SK-N-SH (cell line): Measurements from ENCODE around the gene ZNF750. TPM values are rescaled to one million over a fixed set of nuclear protein-coding genes. Genes with fewer than 3 reads are reported as not detected.

Experiments
- CTCF ChIA-PET: fragments of 300-600, 350-600 bp; formaldehyde crosslinking; extraction: SDS; loops from one replicate; lab custom pipeline; 2021; lab: Yijun Ruan, JAX
- POLR2A ChIA-PET: fragments of 350-600 bp; sonication (Branson Sonifier 250); formaldehyde crosslinking; extraction: SDS; loops from one replicate; lab custom pipeline; 2020; ENCODE audit warnings: antibody characterized with exemption, inconsistent platforms; lab: Yijun Ruan, JAX
- DNase-seq: peaks from one replicate; pipeline ENCODE4 v3.0.0; 2012
- H2AFZ ChIP-seq: fragments of 200-600 bp; sonication (generic); 2 replicates; pipeline ENCODE4 v1.8.1; 2016; ENCODE audit warnings: antibody characterized with exemption, mild to moderate bottlenecking, low read depth
- H3F3A ChIP-seq: fragments of 200-600 bp; sonication (generic); replicated peaks from 2 replicates; pipeline ENCODE3; 2016; ENCODE audit warnings: antibody characterized with exemption, mild to moderate bottlenecking; ENCODE audit not compliant: insufficient read depth
- H3K27ac ChIP-seq, 2 experiments: fragments of 200-500 bp in 1 of 2; fragments of 200-600 bp in 1 of 2; sonication (Bioruptor generic) in 1 of 2; sonication (generic), shearing (Covaris generic) in 1 of 2; 2 replicates each; pipeline versions ENCODE4 v1.5.1 to v1.6.1; 2014 to 2016; ENCODE audit warnings: low read depth in 2 of 2, inconsistent platforms in 1 of 2, low read length in 1 of 2, mild to moderate bottlenecking in 1 of 2, mixed read lengths in 1 of 2
- H3K27me3 ChIP-seq: fragments of 200-600 bp; sonication (generic), shearing (Covaris generic); 2 replicates; pipeline ENCODE4 v1.6.1; 2016; ENCODE audit warnings: mixed run types; ENCODE audit not compliant: insufficient read depth
- H3K36me3 ChIP-seq, 2 experiments: fragments of 200-500 bp in 1 of 2; fragments of 200-600 bp in 1 of 2; sonication (Bioruptor generic) in 1 of 2; sonication (generic) in 1 of 2; replicated peaks in 1 of 2; 2 replicates each; pipeline versions ENCODE3 to v1.5.1; 2014 to 2016; ENCODE audit warnings: low read length in 1 of 2, mild to moderate bottlenecking in 1 of 2; ENCODE audit not compliant: insufficient read depth in 2 of 2, control insufficient read depth in 1 of 2
- H3K4me1 ChIP-seq, 2 experiments: fragments of 200-500 bp in 1 of 2; fragments of 200-600 bp in 1 of 2; sonication (Bioruptor generic) in 1 of 2; sonication (generic), shearing (Covaris generic) in 1 of 2; 2 replicates each; pipeline versions ENCODE4 v1.5.1 to v1.6.1; 2014 to 2016; ENCODE audit warnings: low read depth in 1 of 2, low read length in 1 of 2, mixed run types in 1 of 2; ENCODE audit not compliant: insufficient read depth in 2 of 2, control insufficient read depth in 1 of 2
- H3K4me2 ChIP-seq: fragments of 200-600 bp; sonication (generic), shearing (Covaris generic); 2 replicates; pipeline ENCODE4 v1.6.1; 2017; ENCODE audit warnings: mixed run types
- H3K4me3 ChIP-seq, 2 experiments: fragments of 200-500 bp in 1 of 2; fragments of 200-600 bp in 1 of 2; sonication (Bioruptor generic) in 1 of 2; sonication (generic), shearing (Covaris generic) in 1 of 2; 2 replicates each; pipeline versions ENCODE4 v1.5.1 to v1.8.1; 2014 to 2016; ENCODE audit warnings: low read depth in 2 of 2, inconsistent platforms in 1 of 2, low read length in 1 of 2, mild to moderate bottlenecking in 1 of 2, mixed read lengths in 1 of 2, moderate library complexity in 1 of 2
- H3K79me2 ChIP-seq: fragments of 200-600 bp; sonication (generic); 2 replicates; pipeline ENCODE4 v1.8.1; 2017; ENCODE audit warnings: mild to moderate bottlenecking; ENCODE audit not compliant: insufficient read depth
- H3K9ac ChIP-seq: fragments of 200-600 bp; sonication (generic); 2 replicates; pipeline ENCODE4 v1.6.1; 2017; ENCODE audit warnings: mixed run types
- H3K9me2 ChIP-seq: fragments of 200-600 bp; sonication (generic); 2 replicates; pipeline ENCODE4 v1.6.1; 2017; ENCODE audit warnings: mixed run types
- H3K9me3 ChIP-seq: fragments of 200-600 bp; sonication (generic); 2 replicates; pipeline ENCODE4 v1.6.1; 2017; ENCODE audit warnings: mixed run types, mild to moderate bottlenecking, moderate library complexity
- H4K20me1 ChIP-seq: fragments of 200-600 bp; sonication (generic); 2 replicates; pipeline ENCODE4 v1.6.1; 2017; ENCODE audit warnings: mild to moderate bottlenecking, mixed run types; ENCODE audit not compliant: insufficient read depth
- CHD2 ChIP-seq: fragments of 150-350 bp; IDR thresholded peaks from 2 replicates; pipeline ENCODE4 v1.6.1; 2018; ENCODE audit warnings: low read length; ENCODE audit not compliant: partially characterized antibody
- EZH2phosphoT487 ChIP-seq: fragments of 200-600 bp; sonication (generic); IDR thresholded peaks from 2 replicates; pipeline ENCODE4 v1.6.1; 2017; ENCODE audit warnings: low read depth, mixed run types, mild to moderate bottlenecking, antibody characterized with exemption, moderate library complexity, borderline replicate concordance
- GATA2 ChIP-seq: sonication (generic); formaldehyde crosslinking; IDR thresholded peaks from 2 replicates; pipeline ENCODE4 v1.5.0; 2020; ENCODE audit warnings: mild to moderate bottlenecking, missing genetic modification reagents
- JUND ChIP-seq: IDR thresholded peaks from 2 replicates; pipeline ENCODE4 v1.4.0; 2012
- NFIC ChIP-seq: IDR thresholded peaks from 2 replicates; pipeline ENCODE4 v1.4.0; 2012; ENCODE audit warnings: borderline replicate concordance
- NRF1 ChIP-seq: IDR thresholded peaks from 2 replicates; pipeline ENCODE4 v1.6.1; 2012; ENCODE audit warnings: low read depth, mild to moderate bottlenecking, low read length
- POLR2AphosphoS5 ChIP-seq: IDR thresholded peaks from 2 replicates; pipeline ENCODE4 v1.6.1; 2012; ENCODE audit warnings: low read depth, low read length
- RAD21 ChIP-seq: IDR thresholded peaks from 2 replicates; pipeline ENCODE4 v1.6.1; 2012; ENCODE audit warnings: mild to moderate bottlenecking, low read length
- RCOR1 ChIP-seq: fragments of 150-350 bp; IDR thresholded peaks from 2 replicates; pipeline ENCODE4 v1.6.1; 2017; ENCODE audit warnings: antibody characterized with exemption, low read length
- RFX5 ChIP-seq: IDR thresholded peaks from 2 replicates; pipeline ENCODE4 v1.6.1; 2012; ENCODE audit warnings: mild to moderate bottlenecking, improper control_type of control experiment, low read length
- SIN3A ChIP-seq: IDR thresholded peaks from 2 replicates; pipeline ENCODE4 v1.6.1; 2012; ENCODE audit warnings: low read depth, mild to moderate bottlenecking, low read length, moderate library complexity, borderline replicate concordance
- TCF12 ChIP-seq: IDR thresholded peaks from 2 replicates; pipeline ENCODE4 v1.4.0; 2012
- YY1 ChIP-seq: IDR thresholded peaks from 2 replicates; pipeline ENCODE4 v1.4.0; 2012; ENCODE audit warnings: low read depth, mild to moderate bottlenecking
- WGBS: methylation state at CpG from one replicate; pipeline ENCODE4 v1.1.6; 2017; ENCODE audit warnings: low lambda C conversion rate; 5-methylcytosine and 5-hydroxymethylcytosine counted together
- polyA plus RNA-seq, 3 experiments: library from polyadenylated mRNA; depleted of rRNA; stranded (reverse); fragments of >200 nt; gene quantifications; 2 replicates each; pipeline ENCODE4 v1.2.3, GENCODE V29; 2012
- TF ChIP-seq, protein P1 (sequence below): IDR thresholded peaks from 2 replicates; pipeline ENCODE4 v1.4.0; 2012; ENCODE audit warnings: low read depth
- TF ChIP-seq, protein P2 (sequence below): fragments of 200-600 bp; sonication (generic); IDR thresholded peaks from 2 replicates; pipeline ENCODE4 v1.6.1; 2017; ENCODE audit warnings: antibody characterized with exemption, mild to moderate bottlenecking, moderate library complexity
- TF ChIP-seq, protein P3 (sequence below): IDR thresholded peaks from 2 replicates; pipeline ENCODE4 v1.6.1; 2012; ENCODE audit warnings: mild to moderate bottlenecking, low read depth, low read length, moderate library complexity

Gene ZNF750
- polyA plus RNA-seq, 1 of the 3 experiments (the other 2 are of a cell fraction) = not detected

DNA sequence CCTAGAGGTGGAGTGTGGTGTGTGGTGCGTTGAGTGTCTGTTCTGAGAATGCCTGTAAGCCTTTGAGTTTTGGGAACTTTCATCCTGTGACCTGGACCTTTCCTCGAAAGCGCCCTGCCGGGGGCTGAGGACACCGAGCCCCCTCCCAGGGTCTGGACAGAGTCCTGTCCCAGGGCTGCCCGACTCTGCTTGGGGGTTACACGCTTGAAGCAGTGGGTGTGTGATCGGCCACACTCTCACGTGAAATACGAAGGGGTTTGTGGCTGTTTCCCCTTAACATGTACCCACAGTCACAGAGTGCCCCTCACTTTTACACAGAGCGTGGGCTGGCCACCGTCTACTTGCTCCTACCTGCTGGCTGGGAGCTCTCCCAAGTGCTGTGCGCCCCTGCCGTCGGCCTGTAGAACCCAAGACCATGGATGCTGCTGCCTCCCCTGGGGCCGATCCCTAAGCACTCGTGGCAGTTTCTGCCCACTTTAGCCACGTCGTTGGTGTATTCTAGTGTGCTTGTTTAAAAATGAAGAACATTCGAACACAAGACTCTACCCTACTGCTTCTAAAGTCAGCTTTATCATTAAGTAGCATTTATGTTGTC is 6.8 kb downstream of the ZNF750 start:
- Histone ChIP-seq H3K4me1 (peaks cover 3 to 11% of the 10 kb centered on the region in 2 experiments; a peak in 1 of 4 replicates), H3F3A (no peaks in the 10 kb centered on the region), H3K9me2 (no peaks in the 10 kb centered on the region), H4K20me1 (no peaks in the 10 kb centered on the region; the same call in 1 of the 2 replicates), H3K36me3 (peaks cover 10 to 19% of the 10 kb centered on the region in 2 experiments), H3K9me3 (no peaks in the 10 kb centered on the region), H3K4me2 (no peak overlapping the region), H3K79me2 (no peaks in the 10 kb centered on the region), H3K27ac (no peak overlapping the region), H2AFZ (no peak overlapping the region), H3K4me3 (no peak overlapping the region), H3K9ac (no peak overlapping the region), H3K27me3 (no peaks in the 10 kb centered on the region)
- DNase-seq = no peak
- CTCF ChIA-PET = interaction anchor here (0.6 to 2.3 kb wide), 4 partner anchors 24 to 244 kb away, joined by 3 to 5 read pairs (median 4); no protein-coding TSS in a partner anchor
- TF ChIP-seq NFIC = no peak
- 94% methylated on average over 20 of the region's 20 CpGs for WGBS
- POLR2A ChIA-PET = no interaction called here

DNA sequence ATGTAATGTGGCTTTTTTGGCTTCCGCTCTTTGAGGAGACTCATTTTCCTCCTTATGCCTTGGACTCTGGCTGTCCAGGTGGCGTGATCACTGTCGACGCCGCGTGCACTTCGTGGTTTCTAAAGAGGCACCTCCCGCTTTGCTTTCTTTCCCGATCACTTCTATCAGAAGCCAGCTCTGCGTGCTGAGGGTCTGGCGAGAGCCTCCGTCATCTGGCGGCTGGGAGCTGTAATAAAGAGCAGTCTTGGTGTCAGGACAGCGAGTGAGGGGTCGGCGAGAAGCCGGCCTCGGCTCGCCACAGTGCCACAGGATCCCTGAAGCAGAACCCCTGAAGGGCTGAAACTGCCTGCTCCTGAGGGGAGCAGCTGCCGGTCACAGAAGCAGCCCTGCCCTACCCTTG is 7.4 kb downstream of the ZNF750 start:
- WGBS = 94% methylated on average over 20 of the region's 20 CpGs
- no peak overlapping the region for H3K9ac ChIP-seq
- H3K9me2 ChIP-seq = no peaks in the 10 kb centered on the region
- no peak for TF ChIP-seq YY1
- no peak for TF ChIP-seq NFIC
- TF ChIP-seq, protein P1, sequence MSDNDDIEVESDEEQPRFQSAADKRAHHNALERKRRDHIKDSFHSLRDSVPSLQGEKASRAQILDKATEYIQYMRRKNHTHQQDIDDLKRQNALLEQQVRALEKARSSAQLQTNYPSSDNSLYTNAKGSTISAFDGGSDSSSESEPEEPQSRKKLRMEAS = no peak
- TF ChIP-seq GATA2 (CRISPR knock-in tag) = no peak
- DNase-seq = no peak
- H4K20me1 ChIP-seq = no peaks in the 10 kb centered on the region; the same call in 1 of the 2 replicates
- H3K27me3 ChIP-seq = no peaks in the 10 kb centered on the region
- no peak overlapping the region for H3K4me2 ChIP-seq
- ChIA-PET CTCF (interaction anchor here (1.1 to 1.3 kb wide), 2 partner anchors 44 to 244 kb away, joined by 3 to 4 read pairs; no protein-coding TSS in a partner anchor), POLR2A (no interaction called here)
- H3F3A ChIP-seq = no peaks in the 10 kb centered on the region
- H3K4me3 ChIP-seq = no peak overlapping the region
- no peak overlapping the region for H3K27ac ChIP-seq
- H2AFZ ChIP-seq = no peak overlapping the region
- no peaks in the 10 kb centered on the region for H3K9me3 ChIP-seq
- H3K36me3 ChIP-seq = peaks cover 6 to 21% of the 10 kb centered on the region in 2 experiments
- no peaks in the 10 kb centered on the region for H3K79me2 ChIP-seq
- H3K4me1 ChIP-seq = peaks cover 3 to 11% of the 10 kb centered on the region in 2 experiments; a peak in 1 of 4 replicates

DNA sequence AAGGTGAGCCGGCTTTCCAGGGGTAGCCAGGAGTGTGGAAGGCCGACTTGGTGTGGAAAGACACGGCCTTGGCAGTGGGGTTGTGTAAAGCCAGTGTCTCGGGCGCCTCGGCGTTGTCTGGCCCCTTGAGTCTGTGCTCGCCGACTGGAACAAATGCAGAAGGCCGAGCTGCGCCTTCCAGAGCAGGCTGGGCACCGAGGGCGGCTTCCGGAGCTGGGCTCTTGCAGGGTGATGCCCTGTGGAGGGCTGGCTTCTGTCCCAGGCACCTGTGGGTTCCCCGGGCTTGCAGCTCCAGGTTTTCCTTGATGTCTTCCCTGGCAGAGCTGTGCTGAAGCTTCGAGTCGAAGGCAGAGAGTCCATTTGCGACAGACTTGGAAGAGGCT is 8.0 kb downstream of the ZNF750 start:
- Histone ChIP-seq H3K4me3 (no peak overlapping the region), H3K27ac (no peak overlapping the region), H3K9me3 (no peaks in the 10 kb centered on the region), H3F3A (no peaks in the 10 kb centered on the region), H3K36me3 (peaks cover 6 to 21% of the 10 kb centered on the region in 2 experiments), H3K4me2 (no peak overlapping the region), H4K20me1 (no peaks in the 10 kb centered on the region; the same call in 1 of the 2 replicates), H3K9me2 (no peaks in the 10 kb centered on the region), H2AFZ (no peak overlapping the region), H3K27me3 (no peaks in the 10 kb centered on the region), H3K9ac (no peak overlapping the region), H3K4me1 (peaks cover 3 to 11% of the 10 kb centered on the region in 2 experiments; a peak in 1 of 4 replicates), H3K79me2 (no peaks in the 10 kb centered on the region)
- no peak for DNase-seq
- 99% methylated on average over 12 of the region's 18 CpGs for WGBS
- ChIA-PET POLR2A (no interaction called here), CTCF (interaction anchor here (1.1 to 1.3 kb wide), 2 partner anchors 45 to 245 kb away, joined by 3 to 4 read pairs; no protein-coding TSS in a partner anchor)
- TF ChIP-seq SIN3A = no peak
- no peak for TF ChIP-seq CHD2
- TF ChIP-seq POLR2AphosphoS5 = no peak
- TF ChIP-seq, protein P2, sequence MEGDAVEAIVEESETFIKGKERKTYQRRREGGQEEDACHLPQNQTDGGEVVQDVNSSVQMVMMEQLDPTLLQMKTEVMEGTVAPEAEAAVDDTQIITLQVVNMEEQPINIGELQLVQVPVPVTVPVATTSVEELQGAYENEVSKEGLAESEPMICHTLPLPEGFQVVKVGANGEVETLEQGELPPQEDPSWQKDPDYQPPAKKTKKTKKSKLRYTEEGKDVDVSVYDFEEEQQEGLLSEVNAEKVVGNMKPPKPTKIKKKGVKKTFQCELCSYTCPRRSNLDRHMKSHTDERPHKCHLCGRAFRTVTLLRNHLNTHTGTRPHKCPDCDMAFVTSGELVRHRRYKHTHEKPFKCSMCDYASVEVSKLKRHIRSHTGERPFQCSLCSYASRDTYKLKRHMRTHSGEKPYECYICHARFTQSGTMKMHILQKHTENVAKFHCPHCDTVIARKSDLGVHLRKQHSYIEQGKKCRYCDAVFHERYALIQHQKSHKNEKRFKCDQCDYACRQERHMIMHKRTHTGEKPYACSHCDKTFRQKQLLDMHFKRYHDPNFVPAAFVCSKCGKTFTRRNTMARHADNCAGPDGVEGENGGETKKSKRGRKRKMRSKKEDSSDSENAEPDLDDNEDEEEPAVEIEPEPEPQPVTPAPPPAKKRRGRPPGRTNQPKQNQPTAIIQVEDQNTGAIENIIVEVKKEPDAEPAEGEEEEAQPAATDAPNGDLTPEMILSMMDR = no peak
- TF ChIP-seq, protein P3, sequence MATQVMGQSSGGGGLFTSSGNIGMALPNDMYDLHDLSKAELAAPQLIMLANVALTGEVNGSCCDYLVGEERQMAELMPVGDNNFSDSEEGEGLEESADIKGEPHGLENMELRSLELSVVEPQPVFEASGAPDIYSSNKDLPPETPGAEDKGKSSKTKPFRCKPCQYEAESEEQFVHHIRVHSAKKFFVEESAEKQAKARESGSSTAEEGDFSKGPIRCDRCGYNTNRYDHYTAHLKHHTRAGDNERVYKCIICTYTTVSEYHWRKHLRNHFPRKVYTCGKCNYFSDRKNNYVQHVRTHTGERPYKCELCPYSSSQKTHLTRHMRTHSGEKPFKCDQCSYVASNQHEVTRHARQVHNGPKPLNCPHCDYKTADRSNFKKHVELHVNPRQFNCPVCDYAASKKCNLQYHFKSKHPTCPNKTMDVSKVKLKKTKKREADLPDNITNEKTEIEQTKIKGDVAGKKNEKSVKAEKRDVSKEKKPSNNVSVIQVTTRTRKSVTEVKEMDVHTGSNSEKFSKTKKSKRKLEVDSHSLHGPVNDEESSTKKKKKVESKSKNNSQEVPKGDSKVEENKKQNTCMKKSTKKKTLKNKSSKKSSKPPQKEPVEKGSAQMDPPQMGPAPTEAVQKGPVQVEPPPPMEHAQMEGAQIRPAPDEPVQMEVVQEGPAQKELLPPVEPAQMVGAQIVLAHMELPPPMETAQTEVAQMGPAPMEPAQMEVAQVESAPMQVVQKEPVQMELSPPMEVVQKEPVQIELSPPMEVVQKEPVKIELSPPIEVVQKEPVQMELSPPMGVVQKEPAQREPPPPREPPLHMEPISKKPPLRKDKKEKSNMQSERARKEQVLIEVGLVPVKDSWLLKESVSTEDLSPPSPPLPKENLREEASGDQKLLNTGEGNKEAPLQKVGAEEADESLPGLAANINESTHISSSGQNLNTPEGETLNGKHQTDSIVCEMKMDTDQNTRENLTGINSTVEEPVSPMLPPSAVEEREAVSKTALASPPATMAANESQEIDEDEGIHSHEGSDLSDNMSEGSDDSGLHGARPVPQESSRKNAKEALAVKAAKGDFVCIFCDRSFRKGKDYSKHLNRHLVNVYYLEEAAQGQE = no peak
- no peak for TF ChIP-seq RCOR1
- TF ChIP-seq RAD21 = no peak
- no peak for TF ChIP-seq GATA2 (CRISPR knock-in tag)
- no peak for TF ChIP-seq EZH2phosphoT487
- no peak for TF ChIP-seq JUND
- TF ChIP-seq TCF12 = no peak
- no peak for TF ChIP-seq NRF1
- TF ChIP-seq RFX5 = no peak
